Measurements from ENCODE around the gene EMID1.

Gene EMID1

DNA sequence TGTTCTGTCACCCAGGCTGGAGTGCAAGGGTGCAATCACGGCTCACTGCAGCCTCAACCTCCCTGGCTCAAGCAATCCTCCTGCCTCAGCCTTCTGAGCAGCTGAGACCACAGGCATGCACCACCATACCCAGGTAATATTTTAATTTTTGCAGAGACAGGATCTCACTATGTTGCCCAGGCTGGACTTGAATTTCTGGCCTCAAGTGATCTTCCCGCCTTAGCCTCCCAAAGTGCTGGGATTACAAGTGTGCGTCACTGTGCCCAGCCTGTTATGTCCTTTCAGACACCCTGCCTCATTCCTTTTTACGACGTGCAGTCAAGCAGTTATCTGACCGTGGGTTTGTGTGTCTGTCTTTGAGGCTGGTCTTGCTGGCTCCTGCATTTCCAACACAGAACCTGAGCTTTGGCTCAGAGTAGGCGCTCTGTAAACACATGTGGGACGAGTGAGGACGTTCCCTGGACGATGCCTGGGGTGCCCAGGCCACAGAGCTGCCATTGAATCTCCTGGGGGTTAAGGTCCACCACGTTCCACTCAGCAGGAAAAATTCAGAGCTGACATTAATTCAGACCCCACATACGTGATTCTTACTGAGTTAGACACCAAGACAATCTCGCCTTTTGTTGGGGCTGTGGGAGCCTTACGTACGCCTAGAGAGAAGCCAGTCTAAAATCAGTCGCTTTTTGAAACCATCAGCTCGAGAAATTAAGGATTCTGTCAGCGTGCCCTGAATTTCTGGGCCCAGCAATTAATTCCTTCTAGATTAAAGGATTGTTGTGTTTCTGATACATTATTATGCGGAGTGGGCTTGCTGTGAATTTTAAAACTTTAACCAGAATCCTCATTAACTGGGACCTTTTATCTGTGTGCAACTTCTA lies 21.5 kb upstream of the EMID1 start:
- H3K27me3 Mint-ChIP-seq: peaks cover 15% of the 10 kb centered on the region
- H3K36me3 Mint-ChIP-seq: no peaks in the 10 kb centered on the region
- H3K4me1 Mint-ChIP-seq: no peaks in the 10 kb centered on the region
- H3K4me3 Mint-ChIP-seq: no peak overlapping the region
- no peaks in the 10 kb centered on the region for H3K9me3 Mint-ChIP-seq
- H3K27ac Mint-ChIP-seq: no peak overlapping the region
- CTCF ChIA-PET: no interaction called here
- DNase-seq: no peak

- Mint-ChIP-seq H3K36me3 (no peaks in the 10 kb centered on the region), H3K27me3 (peaks cover 20% of the 10 kb centered on the region), H3K4me3 (no peak overlapping the region), H3K4me1 (no peaks in the 10 kb centered on the region), H3K27ac (no peak overlapping the region), H3K9me3 (no peaks in the 10 kb centered on the region)
- DNase-seq: no peak
- CTCF ChIA-PET: no interaction called here
Observed at GRCh38 chr22:29184849-29185490, 20.7 kb upstream of the EMID1 start.

DNA sequence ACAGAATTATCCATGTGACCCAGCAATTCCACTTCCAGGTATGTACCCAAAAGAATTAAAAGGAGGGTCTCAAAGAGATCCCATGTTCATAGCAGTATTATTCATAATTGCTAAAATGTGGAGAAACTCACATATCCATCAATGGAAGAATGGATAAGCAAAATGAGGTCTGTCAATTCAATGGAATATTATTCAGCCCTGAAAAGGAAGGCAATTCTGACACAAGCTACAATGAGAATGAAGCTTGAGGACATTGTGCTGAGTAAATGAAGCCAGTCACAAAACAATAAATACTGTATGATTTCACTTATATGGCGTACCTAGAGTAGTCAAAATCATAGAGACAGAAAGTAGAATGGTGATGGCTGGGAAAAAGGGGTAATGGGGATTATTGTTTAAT lies 19.4 kb upstream of the EMID1 start:
- H3K9me3 Mint-ChIP-seq: no peaks in the 10 kb centered on the region
- no peaks in the 10 kb centered on the region for H3K4me1 Mint-ChIP-seq
- no peak overlapping the region for H3K4me3 Mint-ChIP-seq
- H3K27me3 Mint-ChIP-seq: peaks cover 17% of the 10 kb centered on the region
- no peaks in the 10 kb centered on the region for H3K36me3 Mint-ChIP-seq
- CTCF ChIA-PET: no interaction called here
- no peak overlapping the region for H3K27ac Mint-ChIP-seq
- DNase-seq: no peak

DNA sequence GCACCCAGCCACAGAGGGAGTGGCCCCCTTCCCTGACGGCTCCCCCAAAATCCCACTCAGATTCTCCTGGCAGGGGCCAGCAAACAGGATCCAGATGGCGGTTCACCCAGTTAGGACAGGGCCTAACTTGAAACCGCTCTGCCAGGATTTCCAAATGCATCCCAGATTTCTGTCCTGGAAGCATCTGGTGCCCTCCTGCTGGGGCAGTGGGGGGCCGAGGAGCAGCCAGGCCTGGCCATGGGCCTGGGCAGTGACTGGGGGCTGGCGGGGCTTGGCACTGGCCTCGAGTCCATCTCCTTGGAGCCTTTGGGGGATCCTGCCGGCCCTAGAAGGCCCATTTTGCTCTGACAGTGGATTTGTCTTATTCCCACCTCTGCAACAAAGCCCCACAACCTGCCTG lies 17.9 kb upstream of the EMID1 start:
- Mint-ChIP-seq H3K27me3 (peaks cover 17% of the 10 kb centered on the region), H3K4me1 (no peaks in the 10 kb centered on the region), H3K27ac (no peak overlapping the region), H3K36me3 (no peaks in the 10 kb centered on the region), H3K4me3 (no peak overlapping the region), H3K9me3 (no peaks in the 10 kb centered on the region)
- no peak for DNase-seq
- CTCF ChIA-PET: no interaction called here

DNA sequence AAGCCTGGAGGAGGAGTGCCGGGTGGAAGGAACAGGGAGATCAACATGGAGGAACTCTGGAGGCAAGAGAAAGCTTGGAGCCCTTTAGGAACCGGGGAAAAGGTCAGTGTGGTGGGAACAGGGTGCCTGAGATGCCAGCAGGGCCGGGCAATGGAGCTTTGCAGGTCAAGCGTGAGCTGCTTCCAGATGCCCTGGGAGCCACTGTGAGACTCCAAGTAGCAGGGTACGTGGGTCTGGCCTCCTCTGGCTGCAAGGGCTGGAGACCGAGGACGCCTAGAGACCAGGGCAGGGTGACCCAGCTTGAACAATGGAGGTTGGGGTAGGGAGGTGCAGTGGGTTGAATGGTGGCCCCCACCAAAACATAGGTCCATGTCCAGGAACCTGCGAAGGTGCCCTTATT lies 15.6 kb upstream of the EMID1 start:
- H3K36me3 Mint-ChIP-seq: no peaks in the 10 kb centered on the region
- peaks cover 4% of the 10 kb centered on the region for H3K9me3 Mint-ChIP-seq
- H3K27ac Mint-ChIP-seq: no peak overlapping the region
- no peak for DNase-seq
- peaks cover 22% of the 10 kb centered on the region for H3K27me3 Mint-ChIP-seq
- no peaks in the 10 kb centered on the region for H3K4me1 Mint-ChIP-seq
- CTCF ChIA-PET: no interaction called here
- no peak overlapping the region for H3K4me3 Mint-ChIP-seq

- Mint-ChIP-seq H3K27ac (no peak overlapping the region), H3K27me3 (peaks cover 22% of the 10 kb centered on the region), H3K4me3 (no peak overlapping the region), H3K4me1 (no peaks in the 10 kb centered on the region), H3K36me3 (no peaks in the 10 kb centered on the region), H3K9me3 (peaks cover 4% of the 10 kb centered on the region)
- DNase-seq: no peak
- CTCF ChIA-PET: no interaction called here
Observed at GRCh38 chr22:29190918-29191317, 14.8 kb upstream of the EMID1 start.

DNA sequence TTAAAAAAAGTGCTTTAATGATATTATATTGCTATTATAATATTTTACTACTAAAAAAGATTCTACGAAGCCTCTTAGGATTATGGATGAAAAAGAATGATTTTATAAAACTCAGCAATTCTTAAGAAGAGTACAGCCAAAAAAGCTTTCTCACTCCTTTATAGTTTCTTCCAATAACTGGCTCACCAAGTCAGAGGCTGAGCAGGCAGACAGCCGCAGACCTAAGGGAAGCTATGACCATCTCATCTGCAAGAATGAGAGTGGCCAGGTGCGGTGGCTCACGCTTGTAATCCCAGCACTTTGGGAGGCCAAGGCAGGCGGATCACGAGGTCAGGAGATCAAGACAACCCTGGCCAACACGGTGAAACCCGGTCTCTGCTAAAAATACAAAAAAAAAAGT lies 12.7 kb upstream of the EMID1 start:
- CTCF ChIA-PET: interaction anchor here (0.8 kb wide), 1 partner anchor 11 kb away, joined by 3 read pairs; no protein-coding TSS in a partner anchor
- H3K4me1 Mint-ChIP-seq: no peaks in the 10 kb centered on the region
- peaks cover 30% of the 10 kb centered on the region for H3K27me3 Mint-ChIP-seq
- H3K4me3 Mint-ChIP-seq: no peak overlapping the region
- H3K27ac Mint-ChIP-seq: no peak overlapping the region
- H3K9me3 Mint-ChIP-seq: peaks cover 4% of the 10 kb centered on the region
- DNase-seq: no peak
- H3K36me3 Mint-ChIP-seq: no peaks in the 10 kb centered on the region

GRCh38 chr22:29194184-29194583 lies 11.5 kb upstream of the EMID1 start:
- peaks cover 29% of the 10 kb centered on the region for H3K27me3 Mint-ChIP-seq
- H3K27ac Mint-ChIP-seq: no peak overlapping the region
- no peak overlapping the region for H3K4me3 Mint-ChIP-seq
- H3K36me3 Mint-ChIP-seq: no peaks in the 10 kb centered on the region
- CTCF ChIA-PET: no interaction called here
- DNase-seq: no peak
- H3K4me1 Mint-ChIP-seq: no peaks in the 10 kb centered on the region
- H3K9me3 Mint-ChIP-seq: peaks cover 4% of the 10 kb centered on the region

GRCh38 chr22:29195118-29195963 lies 10.4 kb upstream of the EMID1 start:
- H3K9me3 Mint-ChIP-seq: peaks cover 4% of the 10 kb centered on the region
- peaks cover 32% of the 10 kb centered on the region for H3K27me3 Mint-ChIP-seq
- no peak overlapping the region for H3K27ac Mint-ChIP-seq
- no peak overlapping the region for H3K4me3 Mint-ChIP-seq
- H3K36me3 Mint-ChIP-seq: no peaks in the 10 kb centered on the region
- H3K4me1 Mint-ChIP-seq: no peaks in the 10 kb centered on the region
- CTCF ChIA-PET: no interaction called here
- no peak for DNase-seq

- Mint-ChIP-seq H3K27me3 (peaks cover 40% of the 10 kb centered on the region), H3K27ac (no peak overlapping the region), H3K4me3 (no peak overlapping the region), H3K4me1 (no peaks in the 10 kb centered on the region), H3K9me3 (peaks cover 4% of the 10 kb centered on the region), H3K36me3 (no peaks in the 10 kb centered on the region)
- DNase-seq: no peak
- CTCF ChIA-PET: no interaction called here
Observed at GRCh38 chr22:29195964-29196666, 9.6 kb upstream of the EMID1 start.

- H3K27me3 Mint-ChIP-seq: peaks cover 49% of the 10 kb centered on the region
- no peak overlapping the region for H3K27ac Mint-ChIP-seq
- H3K4me1 Mint-ChIP-seq: peaks cover 8% of the 10 kb centered on the region
- no peak for DNase-seq
- no peak overlapping the region for H3K4me3 Mint-ChIP-seq
- no peaks in the 10 kb centered on the region for H3K36me3 Mint-ChIP-seq
- peaks cover 4% of the 10 kb centered on the region for H3K9me3 Mint-ChIP-seq
- CTCF ChIA-PET: no interaction called here
Observed at GRCh38 chr22:29197096-29197495, 8.6 kb upstream of the EMID1 start.

DNA sequence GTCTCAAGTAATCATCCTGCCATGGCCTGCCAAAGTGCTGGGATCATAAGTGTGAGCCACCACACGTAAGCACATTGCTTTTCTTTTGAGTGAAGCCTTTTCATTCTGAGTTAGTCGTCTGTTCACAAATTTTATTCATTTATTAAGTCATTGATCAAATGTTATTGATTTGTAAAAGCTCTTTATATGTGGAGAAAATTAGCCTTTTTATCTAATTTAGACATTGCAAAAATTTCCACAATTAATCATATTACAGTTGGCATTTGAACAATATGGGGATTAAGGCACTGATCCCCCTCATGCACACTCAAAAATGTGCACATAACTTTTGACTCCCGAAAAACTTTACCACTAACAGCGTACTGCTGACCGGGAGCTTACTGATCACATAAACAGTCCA lies 7.5 kb upstream of the EMID1 start:
- no peaks in the 10 kb centered on the region for H3K36me3 Mint-ChIP-seq
- no peak overlapping the region for H3K4me3 Mint-ChIP-seq
- no peak overlapping the region for H3K27ac Mint-ChIP-seq
- DNase-seq: no peak
- H3K27me3 Mint-ChIP-seq: peaks cover 58% of the 10 kb centered on the region
- CTCF ChIA-PET: interaction anchor here (1.0 kb wide), 1 partner anchor 47 kb away, joined by 3 read pairs; no protein-coding TSS in a partner anchor
- H3K9me3 Mint-ChIP-seq: peaks cover 4% of the 10 kb centered on the region
- peaks cover 17% of the 10 kb centered on the region for H3K4me1 Mint-ChIP-seq

DNA sequence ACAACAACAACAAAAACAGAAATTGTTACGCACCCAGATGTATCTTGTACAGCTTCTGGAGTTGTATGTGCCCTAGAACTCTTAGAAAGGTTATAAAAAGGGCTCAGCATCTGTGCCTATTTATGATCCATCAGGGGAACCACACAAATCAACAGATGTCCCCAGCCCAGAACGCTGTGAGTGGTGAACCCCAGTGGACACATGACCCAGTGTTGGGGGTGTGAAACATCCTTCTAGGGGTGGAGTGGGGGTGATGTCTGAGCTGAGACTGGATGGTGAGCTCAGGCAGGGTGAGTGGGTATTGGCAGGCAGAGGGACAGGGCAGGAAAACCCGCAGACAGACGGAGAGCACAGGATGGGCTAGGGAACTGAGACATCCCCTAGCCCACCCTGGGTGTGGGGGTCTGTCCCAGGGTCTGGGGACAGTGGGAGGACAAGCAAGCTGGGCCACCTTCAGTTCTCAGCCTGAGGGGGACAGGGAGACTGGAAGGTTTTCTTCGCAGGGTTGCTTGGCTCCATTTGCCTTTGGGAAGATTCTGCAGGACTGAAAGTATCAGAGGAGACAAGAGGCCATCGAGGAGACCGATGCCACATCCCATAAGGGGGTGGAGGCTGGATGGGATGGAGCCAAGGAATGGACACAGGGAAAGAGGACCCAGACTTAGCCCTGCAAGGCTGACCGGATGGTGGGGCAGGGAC lies 5.8 kb upstream of the EMID1 start:
- Mint-ChIP-seq H3K4me3 (no peak overlapping the region), H3K27ac (no peak overlapping the region), H3K9me3 (peaks cover 2% of the 10 kb centered on the region), H3K36me3 (no peaks in the 10 kb centered on the region), H3K27me3 (peaks cover 72% of the 10 kb centered on the region), H3K4me1 (peaks cover 18% of the 10 kb centered on the region)
- CTCF ChIA-PET: no interaction called here
- DNase-seq: no peak
